Ovary (tissue), 3 donors: ENCODE measurements around the gene PHYHD1.

Experiments
- EP300 ChIP-seq: sonication (generic); formaldehyde crosslinking; IDR thresholded peaks from one replicate; pipeline ENCODE4 v1.6.1; 2017; ENCODE audit warnings: antibody characterized with exemption
- POLR2A ChIP-seq: fragments of 450-650 bp; IDR thresholded peaks from one replicate; pipeline ENCODE4 v1.6.1; 2017; ENCODE audit warnings: antibody characterized with exemption, mild to moderate bottlenecking, moderate library complexity
- TF ChIP-seq, protein P1 (sequence below), 3 donors: fragments of 450-650 bp in 2 of 3; fragments of 200-600 bp in 1 of 3; IDR thresholded peaks; one replicate each; pipeline versions ENCODE4 v1.5.1 to v1.8.0; 2016 to 2022; ENCODE audit warnings: antibody characterized with exemption in 3 of 3, mild to moderate bottlenecking in 1 of 3
- donor health status: DM: no; HTN: no; CAD: no.

DNA sequence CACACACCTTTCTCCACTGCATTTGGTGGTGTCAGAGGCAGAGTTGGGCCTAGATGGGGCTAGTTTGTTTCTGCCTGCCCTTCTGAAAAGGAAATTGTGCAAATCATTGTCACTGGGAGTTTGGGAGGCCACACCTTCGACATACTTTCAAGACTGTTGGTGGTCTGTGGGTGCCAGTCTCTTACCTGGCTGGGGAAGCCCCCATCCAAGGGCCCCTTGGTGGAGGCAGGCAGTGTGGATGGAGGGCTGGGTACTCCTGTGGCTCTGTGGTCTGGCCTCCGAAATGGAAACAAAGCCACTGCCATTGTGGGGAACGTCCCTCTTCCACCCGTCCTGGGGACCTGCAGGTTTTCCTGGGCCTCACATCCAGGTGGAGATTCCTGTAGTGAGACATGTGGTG lies 10.9 kb upstream of the PHYHD1 start:
- TF ChIP-seq, protein P1, sequence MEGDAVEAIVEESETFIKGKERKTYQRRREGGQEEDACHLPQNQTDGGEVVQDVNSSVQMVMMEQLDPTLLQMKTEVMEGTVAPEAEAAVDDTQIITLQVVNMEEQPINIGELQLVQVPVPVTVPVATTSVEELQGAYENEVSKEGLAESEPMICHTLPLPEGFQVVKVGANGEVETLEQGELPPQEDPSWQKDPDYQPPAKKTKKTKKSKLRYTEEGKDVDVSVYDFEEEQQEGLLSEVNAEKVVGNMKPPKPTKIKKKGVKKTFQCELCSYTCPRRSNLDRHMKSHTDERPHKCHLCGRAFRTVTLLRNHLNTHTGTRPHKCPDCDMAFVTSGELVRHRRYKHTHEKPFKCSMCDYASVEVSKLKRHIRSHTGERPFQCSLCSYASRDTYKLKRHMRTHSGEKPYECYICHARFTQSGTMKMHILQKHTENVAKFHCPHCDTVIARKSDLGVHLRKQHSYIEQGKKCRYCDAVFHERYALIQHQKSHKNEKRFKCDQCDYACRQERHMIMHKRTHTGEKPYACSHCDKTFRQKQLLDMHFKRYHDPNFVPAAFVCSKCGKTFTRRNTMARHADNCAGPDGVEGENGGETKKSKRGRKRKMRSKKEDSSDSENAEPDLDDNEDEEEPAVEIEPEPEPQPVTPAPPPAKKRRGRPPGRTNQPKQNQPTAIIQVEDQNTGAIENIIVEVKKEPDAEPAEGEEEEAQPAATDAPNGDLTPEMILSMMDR (IDR thresholded peaks at IDR 0.05), result no peak
- TF ChIP-seq POLR2A (no peak), EP300 (no peak)
